ENCODE data around the gene CLSTN2.

Gene CLSTN2

DNA sequence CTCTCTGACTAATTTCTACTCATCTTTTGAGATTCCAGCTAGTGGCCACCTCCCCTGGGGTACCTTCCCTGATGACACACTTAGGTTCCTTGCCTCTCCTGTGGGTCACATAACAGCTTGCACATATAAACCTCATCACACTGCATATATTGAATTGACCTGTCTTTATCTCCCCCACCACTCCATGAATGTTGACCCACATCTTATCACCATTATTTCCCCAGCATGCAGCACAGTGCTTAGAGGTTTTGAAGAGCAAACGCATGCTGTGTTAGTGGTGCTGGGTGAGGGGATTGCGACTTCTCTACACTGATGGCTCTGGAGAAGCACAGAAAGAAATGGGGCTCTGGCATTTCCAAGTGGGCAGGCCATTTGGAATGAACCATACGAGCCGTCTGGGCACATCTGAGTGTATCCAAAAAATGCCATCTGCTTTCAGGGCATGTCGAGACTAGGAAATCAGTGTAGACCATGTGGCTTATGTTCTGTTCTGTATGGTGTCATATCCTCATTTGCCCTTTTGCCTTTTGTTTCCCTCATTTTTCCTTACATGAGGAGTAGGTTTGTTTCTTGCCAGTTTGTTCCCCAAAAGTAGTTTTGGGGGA lies 409.7 kb downstream of the CLSTN2 start:
- H3K36me3 Mint-ChIP-seq (ENCODE audit: low read depth), result no peaks in the 10 kb centered on the region

DNA sequence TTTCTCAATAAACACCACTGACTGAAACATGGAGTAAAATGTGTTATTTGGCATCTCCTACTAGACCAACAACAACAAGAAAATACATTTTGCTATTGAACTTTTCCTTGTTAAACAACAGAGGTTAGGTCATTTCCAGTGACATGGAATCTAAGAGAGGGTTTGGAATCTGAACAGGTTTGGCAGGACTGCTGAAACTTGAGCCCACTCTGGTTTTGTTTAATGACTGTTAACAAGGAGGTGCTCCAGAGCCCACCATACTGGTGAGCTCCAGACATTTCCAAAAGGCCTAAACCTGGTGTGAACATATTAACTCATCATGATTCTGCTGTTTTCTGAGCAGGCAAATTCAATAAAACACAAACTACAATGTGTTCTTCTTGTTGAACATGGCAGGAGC lies 412.2 kb downstream of the CLSTN2 start:
- DNase-seq (ENCODE audit: low spot score), result no peak
- no peaks in the 10 kb centered on the region for H3K36me3 Mint-ChIP-seq (ENCODE audit: low read depth)
- no peaks in the 10 kb centered on the region for H3K27me3 Mint-ChIP-seq (ENCODE audit: low read depth)
- H3K27ac Mint-ChIP-seq, result no peak overlapping the region
- H3K4me1 Mint-ChIP-seq (ENCODE audit: low read depth), result no peaks in the 10 kb centered on the region
- peaks cover 11% of the 10 kb centered on the region for H3K9me3 Mint-ChIP-seq
- no peak overlapping the region for H3K4me3 Mint-ChIP-seq

More for the DNA sequence above, 409.7 kb downstream of the CLSTN2 start:
- H3K4me1 Mint-ChIP-seq (ENCODE audit: low read depth), result no peaks in the 10 kb centered on the region
- H3K27ac Mint-ChIP-seq, result no peak overlapping the region
- peaks cover 10% of the 10 kb centered on the region for H3K9me3 Mint-ChIP-seq
- H3K4me3 Mint-ChIP-seq, result no peak overlapping the region
- DNase-seq (ENCODE audit: low spot score), result no peak
- H3K27me3 Mint-ChIP-seq (ENCODE audit: low read depth), result no peaks in the 10 kb centered on the region

DNA sequence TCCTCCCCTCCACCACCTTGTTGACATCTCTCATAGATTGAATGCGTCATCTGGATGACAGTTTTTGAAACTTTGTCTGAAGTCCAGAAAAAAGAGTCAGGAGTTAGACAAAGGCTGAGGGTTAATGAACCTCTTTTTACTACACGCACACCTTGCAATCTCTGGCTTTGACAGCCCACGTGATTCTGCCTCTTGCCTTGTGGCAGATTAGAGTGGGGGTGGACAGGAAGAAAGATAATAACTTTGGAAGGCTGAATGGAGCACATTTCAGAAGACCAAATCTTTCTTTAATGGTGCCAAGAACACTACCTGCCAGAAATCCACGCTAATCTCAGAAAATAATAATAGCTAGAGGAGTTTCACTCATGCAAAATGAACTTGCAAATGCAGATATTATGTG lies 415.0 kb downstream of the CLSTN2 start:
- no peak for DNase-seq (ENCODE audit: low spot score)
- H3K27ac Mint-ChIP-seq, result no peak overlapping the region
- no peaks in the 10 kb centered on the region for H3K27me3 Mint-ChIP-seq (ENCODE audit: low read depth)
- no peaks in the 10 kb centered on the region for H3K36me3 Mint-ChIP-seq (ENCODE audit: low read depth)
- H3K9me3 Mint-ChIP-seq, result peaks cover 11% of the 10 kb centered on the region
- no peaks in the 10 kb centered on the region for H3K4me1 Mint-ChIP-seq (ENCODE audit: low read depth)
- H3K4me3 Mint-ChIP-seq, result no peak overlapping the region

DNA sequence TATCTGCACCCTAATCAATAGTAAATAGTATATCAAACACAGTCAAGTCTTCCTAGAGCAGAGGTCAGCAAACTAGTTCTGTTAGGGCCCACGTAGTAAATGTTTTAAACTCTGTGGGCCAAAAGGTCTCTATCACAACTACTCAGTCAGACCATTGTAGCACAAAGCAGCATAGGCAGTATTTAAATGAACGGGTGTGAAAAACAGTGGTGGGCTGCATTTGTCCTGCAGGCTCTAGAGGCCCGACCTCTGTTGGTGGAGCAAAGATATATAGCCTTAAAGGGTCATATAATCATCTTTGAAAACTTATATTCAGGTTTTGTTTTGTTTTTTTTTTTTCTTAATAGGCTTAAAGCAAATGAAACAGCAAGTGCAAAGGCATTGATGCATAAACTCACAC lies 416.5 kb downstream of the CLSTN2 start:
- H3K27ac Mint-ChIP-seq, result no peak overlapping the region
- no peak for DNase-seq (ENCODE audit: low spot score)
- no peaks in the 10 kb centered on the region for H3K27me3 Mint-ChIP-seq (ENCODE audit: low read depth)
- H3K4me3 Mint-ChIP-seq, result no peak overlapping the region
- no peaks in the 10 kb centered on the region for H3K36me3 Mint-ChIP-seq (ENCODE audit: low read depth)
- H3K9me3 Mint-ChIP-seq, result peaks cover 11% of the 10 kb centered on the region
- H3K4me1 Mint-ChIP-seq (ENCODE audit: low read depth), result no peaks in the 10 kb centered on the region

DNA sequence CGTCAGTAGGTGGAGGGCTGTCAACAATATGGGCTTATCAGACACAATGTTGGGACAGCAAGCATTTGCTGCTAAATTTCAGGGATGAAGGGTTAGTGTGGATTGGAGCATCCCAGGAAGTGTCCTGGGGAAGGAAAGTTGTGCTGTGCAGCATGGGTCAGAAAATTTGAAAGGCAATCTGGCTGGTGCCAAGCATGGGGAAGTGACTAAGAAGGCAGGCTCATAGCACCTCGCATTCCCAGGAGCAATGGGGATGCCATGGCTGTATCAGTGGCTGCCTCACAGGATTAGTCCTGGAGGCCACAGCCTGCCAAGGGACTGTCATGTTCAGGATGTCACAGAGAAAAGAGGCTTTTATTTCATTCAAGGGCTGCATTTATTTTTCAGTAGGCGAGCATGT lies 420.5 kb downstream of the CLSTN2 start:
- Mint-ChIP-seq H3K9me3 (no peaks in the 10 kb centered on the region), H3K27me3 (ENCODE audit: low read depth) (no peaks in the 10 kb centered on the region), H3K36me3 (ENCODE audit: low read depth) (no peaks in the 10 kb centered on the region), H3K27ac (no peak overlapping the region), H3K4me3 (no peak overlapping the region), H3K4me1 (ENCODE audit: low read depth) (no peaks in the 10 kb centered on the region)
- DNase-seq (ENCODE audit: low spot score), result no peak

DNA sequence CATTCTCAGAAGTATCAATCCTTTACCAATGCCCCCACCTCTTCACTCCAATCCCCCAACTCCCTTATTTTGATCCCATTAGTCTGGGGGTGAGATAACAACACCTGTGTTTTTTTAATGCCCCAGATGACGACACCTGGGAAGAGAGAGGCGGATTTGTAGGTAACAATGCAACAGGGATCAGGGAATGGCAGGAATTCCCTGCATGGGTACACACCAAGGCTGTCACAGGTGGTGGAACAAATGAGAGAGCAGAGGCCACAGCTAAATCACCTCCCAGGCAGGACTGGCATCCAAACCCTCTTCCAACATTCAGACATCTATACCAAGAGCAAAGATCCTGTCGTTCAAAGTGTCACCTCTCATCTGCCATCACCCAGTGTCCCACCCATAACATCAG lies 423.7 kb downstream of the CLSTN2 start:
- no peak overlapping the region for H3K27ac Mint-ChIP-seq
- no peaks in the 10 kb centered on the region for H3K36me3 Mint-ChIP-seq (ENCODE audit: low read depth)
- H3K4me1 Mint-ChIP-seq (ENCODE audit: low read depth), result no peaks in the 10 kb centered on the region
- no peaks in the 10 kb centered on the region for H3K27me3 Mint-ChIP-seq (ENCODE audit: low read depth)
- no peak for DNase-seq (ENCODE audit: low spot score)
- no peak overlapping the region for H3K4me3 Mint-ChIP-seq
- no peaks in the 10 kb centered on the region for H3K9me3 Mint-ChIP-seq

DNA sequence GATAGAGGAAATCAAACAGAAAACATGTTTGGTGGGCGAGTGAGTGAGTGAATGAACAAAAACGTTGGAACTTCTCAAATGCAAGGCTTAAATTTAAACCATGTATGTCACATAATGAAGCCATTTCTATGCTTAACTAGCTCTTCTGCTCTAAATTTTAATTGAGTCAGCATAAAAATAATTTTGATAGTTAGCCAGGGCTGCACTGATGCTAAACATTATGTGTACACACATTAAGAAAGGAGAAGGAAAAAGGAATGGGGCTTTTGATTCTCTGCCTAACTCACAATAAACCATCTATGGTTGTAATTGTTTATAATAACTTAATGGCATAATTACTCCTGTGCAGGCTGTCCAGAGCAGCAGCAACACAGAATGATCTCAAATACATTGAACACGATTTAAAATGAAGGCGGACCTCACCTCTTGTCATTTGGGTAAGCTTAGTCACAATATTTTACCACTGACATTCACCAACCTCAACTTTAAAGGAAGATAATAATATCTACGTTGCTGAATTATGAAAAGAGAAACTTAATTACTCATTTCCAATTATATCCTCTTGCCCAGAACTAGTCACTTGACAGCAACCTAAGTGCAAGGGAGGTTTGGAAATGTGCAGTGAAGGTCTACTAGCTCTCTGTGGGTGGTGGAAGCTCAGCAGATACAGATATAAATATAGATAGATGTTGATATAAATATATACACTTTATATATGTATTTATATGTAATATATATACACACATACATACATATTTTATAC lies 424.4 kb downstream of the CLSTN2 start:
- H3K36me3 Mint-ChIP-seq (ENCODE audit: low read depth), result no peaks in the 10 kb centered on the region
- H3K27ac Mint-ChIP-seq, result no peak overlapping the region
- H3K9me3 Mint-ChIP-seq, result no peaks in the 10 kb centered on the region
- no peak for DNase-seq (ENCODE audit: low spot score)
- no peaks in the 10 kb centered on the region for H3K4me1 Mint-ChIP-seq (ENCODE audit: low read depth)
- no peak overlapping the region for H3K4me3 Mint-ChIP-seq
- no peaks in the 10 kb centered on the region for H3K27me3 Mint-ChIP-seq (ENCODE audit: low read depth)

DNA sequence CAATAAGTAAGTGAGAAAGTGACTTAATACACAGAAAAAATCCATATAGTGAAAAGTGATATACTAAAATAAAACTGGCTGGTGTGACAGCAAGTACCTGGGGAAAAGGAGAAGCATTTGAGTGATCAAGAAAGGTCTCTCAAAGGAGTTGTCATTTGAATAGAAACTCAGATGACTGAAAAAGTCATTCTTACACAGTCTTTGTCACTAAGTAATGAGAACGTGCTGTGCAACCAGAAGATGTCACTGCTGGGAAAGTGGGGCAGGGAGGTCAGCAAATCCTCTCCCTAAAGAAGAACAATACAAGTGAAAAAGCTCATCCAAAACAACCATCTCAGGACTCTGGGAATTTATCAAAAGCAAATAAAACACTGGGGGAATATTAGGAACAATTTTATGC lies 425.3 kb downstream of the CLSTN2 start:
- no peak overlapping the region for H3K4me3 Mint-ChIP-seq
- H3K27ac Mint-ChIP-seq, result no peak overlapping the region
- H3K9me3 Mint-ChIP-seq, result no peaks in the 10 kb centered on the region
- H3K27me3 Mint-ChIP-seq (ENCODE audit: low read depth), result no peaks in the 10 kb centered on the region
- DNase-seq (ENCODE audit: low spot score), result no peak
- H3K36me3 Mint-ChIP-seq (ENCODE audit: low read depth), result no peaks in the 10 kb centered on the region
- no peaks in the 10 kb centered on the region for H3K4me1 Mint-ChIP-seq (ENCODE audit: low read depth)

DNA sequence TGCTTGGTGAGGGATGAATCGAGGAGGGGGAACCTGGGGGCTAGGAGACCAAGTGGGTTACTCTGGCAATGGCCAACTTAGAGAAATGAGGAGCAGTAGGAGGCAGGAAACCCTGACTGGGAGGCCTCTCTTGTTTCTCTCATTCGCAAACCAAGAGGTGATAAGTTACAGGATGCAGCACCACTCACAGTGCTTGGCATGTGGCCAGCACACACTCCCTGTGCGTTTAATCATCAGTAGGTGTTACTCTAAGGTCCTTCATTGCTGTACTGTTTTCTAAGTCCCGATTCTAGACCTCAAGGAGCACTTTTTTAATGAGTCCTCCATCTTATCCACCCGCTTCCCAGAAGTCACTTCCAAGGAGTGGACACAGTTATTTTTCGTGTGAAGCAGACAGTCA lies 428.8 kb downstream of the CLSTN2 start:
- Mint-ChIP-seq H3K4me3 (no peak overlapping the region), H3K4me1 (ENCODE audit: low read depth) (no peaks in the 10 kb centered on the region), H3K27me3 (ENCODE audit: low read depth) (no peaks in the 10 kb centered on the region), H3K27ac (no peak overlapping the region), H3K36me3 (ENCODE audit: low read depth) (no peaks in the 10 kb centered on the region), H3K9me3 (no peaks in the 10 kb centered on the region)
- DNase-seq (ENCODE audit: low spot score), result no peak

DNA sequence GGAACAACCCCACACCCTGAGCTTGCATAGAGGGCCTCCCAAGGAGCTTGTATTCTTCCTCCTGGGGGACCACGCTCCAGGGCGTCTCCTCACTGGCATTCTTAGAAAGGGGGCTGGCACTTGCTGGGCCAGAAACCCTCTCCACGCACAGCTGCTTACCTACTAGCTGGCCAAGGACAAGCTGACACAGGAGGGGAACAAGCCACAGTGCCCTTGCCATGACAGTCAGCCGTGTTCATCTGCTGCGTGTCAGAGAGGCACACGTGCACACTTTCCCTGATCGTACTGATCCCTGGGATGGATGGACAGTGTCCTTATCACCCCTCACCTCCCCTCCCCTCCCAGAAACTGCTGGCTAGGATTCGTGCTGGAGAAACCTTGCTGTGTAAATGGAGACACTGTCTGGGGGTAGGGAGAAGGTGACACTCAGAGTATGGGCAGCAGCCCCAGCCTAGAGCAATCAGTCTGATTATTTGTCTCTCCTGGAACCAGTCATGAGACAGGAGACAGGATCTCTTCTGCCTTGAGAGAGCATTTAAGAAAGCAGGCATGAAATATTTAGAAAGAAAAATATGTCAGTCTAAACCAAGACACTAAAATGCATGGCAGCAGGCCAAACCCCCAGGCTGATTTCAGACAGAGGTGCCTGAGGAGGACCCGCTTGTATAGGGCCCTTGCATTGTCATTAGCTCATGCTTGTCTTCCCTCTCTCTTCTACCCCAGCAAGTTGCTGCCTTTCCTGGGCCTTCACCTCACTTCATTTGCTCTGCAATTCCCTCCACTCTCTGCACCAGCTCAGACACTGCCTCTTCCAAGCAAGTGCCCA lies 431.1 kb downstream of the CLSTN2 start:
- no peaks in the 10 kb centered on the region for H3K27me3 Mint-ChIP-seq (ENCODE audit: low read depth)
- no peak for DNase-seq (ENCODE audit: low spot score)
- H3K27ac Mint-ChIP-seq, result no peak overlapping the region
- no peaks in the 10 kb centered on the region for H3K4me1 Mint-ChIP-seq (ENCODE audit: low read depth)
- no peak overlapping the region for H3K4me3 Mint-ChIP-seq
- H3K9me3 Mint-ChIP-seq, result no peaks in the 10 kb centered on the region
- H3K36me3 Mint-ChIP-seq (ENCODE audit: low read depth), result no peaks in the 10 kb centered on the region

DNA sequence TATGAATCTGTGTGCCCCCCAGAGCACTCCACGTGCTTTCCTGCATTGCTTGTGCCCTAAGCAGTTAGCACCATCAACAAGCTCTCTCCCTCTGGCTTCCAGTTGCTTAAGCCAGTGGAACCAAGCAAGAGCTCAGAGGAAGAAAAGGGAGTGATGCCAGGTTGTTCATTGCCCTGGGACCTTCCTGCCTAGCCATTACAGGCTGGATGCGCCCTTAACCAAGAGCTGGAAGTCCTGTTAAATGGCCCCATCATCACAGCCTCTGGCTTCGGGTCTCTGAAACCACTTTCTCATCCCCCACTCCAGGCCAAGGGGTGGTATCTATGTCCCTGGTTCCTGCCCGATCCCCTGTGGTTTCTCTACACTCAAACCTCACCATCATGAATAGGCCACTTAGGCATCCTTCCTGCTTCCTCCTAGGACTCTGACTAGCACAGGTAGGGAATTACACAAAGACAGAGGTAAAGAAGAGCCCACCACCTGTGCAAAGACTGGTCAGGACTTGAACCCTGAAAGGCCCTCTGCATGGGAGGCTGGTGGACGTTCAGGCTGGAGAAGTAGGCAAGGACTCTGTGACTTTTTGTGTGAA lies 433.3 kb downstream of the CLSTN2 start:
- H3K27me3 Mint-ChIP-seq (ENCODE audit: low read depth), result no peaks in the 10 kb centered on the region
- DNase-seq (ENCODE audit: low spot score), result no peak
- H3K9me3 Mint-ChIP-seq, result no peaks in the 10 kb centered on the region
- no peaks in the 10 kb centered on the region for H3K36me3 Mint-ChIP-seq (ENCODE audit: low read depth)
- no peak overlapping the region for H3K4me3 Mint-ChIP-seq
- H3K27ac Mint-ChIP-seq, result no peak overlapping the region
- H3K4me1 Mint-ChIP-seq (ENCODE audit: low read depth), result no peaks in the 10 kb centered on the region

DNA sequence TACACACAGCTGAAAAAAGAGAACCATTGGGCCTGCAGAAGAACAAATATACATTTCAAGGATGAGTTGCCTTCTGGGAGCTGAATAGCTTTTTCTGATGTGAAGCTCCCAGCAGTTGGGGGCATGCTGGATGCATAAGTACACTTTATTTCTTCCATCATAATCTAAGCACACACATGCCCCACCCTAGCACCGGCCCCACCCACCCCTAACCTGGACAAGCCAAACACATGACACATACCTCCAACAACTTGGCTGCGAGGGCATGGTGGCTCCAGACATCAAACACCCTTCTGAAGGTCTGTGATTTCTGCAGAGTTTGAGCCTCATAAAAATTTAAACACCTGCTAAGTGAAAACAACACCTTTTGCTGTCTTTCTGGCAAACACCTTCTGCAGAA lies 435.7 kb downstream of the CLSTN2 start:
- no peak overlapping the region for H3K27ac Mint-ChIP-seq
- no peaks in the 10 kb centered on the region for H3K4me1 Mint-ChIP-seq (ENCODE audit: low read depth)
- H3K36me3 Mint-ChIP-seq (ENCODE audit: low read depth), result no peaks in the 10 kb centered on the region
- H3K9me3 Mint-ChIP-seq, result no peaks in the 10 kb centered on the region
- H3K27me3 Mint-ChIP-seq (ENCODE audit: low read depth), result no peaks in the 10 kb centered on the region
- no peak overlapping the region for H3K4me3 Mint-ChIP-seq
- no peak for DNase-seq (ENCODE audit: low spot score)

DNA sequence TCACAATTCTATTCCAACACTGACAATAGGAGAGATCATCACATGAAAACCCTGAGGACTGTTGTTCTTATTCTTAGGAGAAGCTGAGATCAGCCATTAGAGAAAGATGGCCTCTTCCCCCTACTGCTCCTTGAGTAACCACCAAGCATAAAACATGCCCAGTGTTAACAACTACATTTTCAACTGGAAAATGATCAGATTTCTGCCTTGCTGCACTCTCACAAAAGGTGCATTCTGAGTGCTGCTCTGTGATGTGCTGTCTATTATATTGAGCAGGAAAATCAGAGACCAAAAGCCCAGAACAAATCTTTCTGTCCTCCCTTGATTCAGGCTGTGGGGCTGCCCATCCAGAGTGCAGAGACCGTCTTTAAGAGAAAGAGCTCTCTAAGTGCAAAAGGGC lies 438.2 kb downstream of the CLSTN2 start:
- no peak overlapping the region for H3K4me3 Mint-ChIP-seq
- no peaks in the 10 kb centered on the region for H3K36me3 Mint-ChIP-seq (ENCODE audit: low read depth)
- no peaks in the 10 kb centered on the region for H3K4me1 Mint-ChIP-seq (ENCODE audit: low read depth)
- no peaks in the 10 kb centered on the region for H3K9me3 Mint-ChIP-seq
- DNase-seq (ENCODE audit: low spot score), result no peak
- H3K27ac Mint-ChIP-seq, result no peak overlapping the region
- H3K27me3 Mint-ChIP-seq (ENCODE audit: low read depth), result no peaks in the 10 kb centered on the region

DNA sequence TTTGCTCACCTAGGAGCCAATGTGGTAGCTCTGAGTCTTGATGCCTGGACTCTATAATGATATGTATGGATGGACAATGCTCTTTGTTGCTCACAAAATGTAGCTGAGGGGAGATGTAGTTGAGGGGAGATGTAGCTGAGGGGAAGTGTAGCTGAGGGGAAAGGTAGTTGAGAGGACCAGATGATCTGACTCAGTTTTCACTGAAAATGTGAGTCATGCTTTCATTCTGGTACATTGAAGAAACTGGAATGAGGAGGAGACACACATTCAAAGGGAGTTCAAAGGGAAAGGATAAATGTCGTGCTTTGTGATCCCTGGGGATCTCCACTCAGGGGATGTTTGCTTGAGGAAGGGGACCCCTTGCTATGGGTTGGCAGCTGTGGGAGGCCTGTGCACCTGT lies 440.0 kb downstream of the CLSTN2 start:
- DNase-seq (ENCODE audit: low spot score), result no peak
- H3K36me3 Mint-ChIP-seq (ENCODE audit: low read depth), result no peaks in the 10 kb centered on the region
- no peak overlapping the region for H3K4me3 Mint-ChIP-seq
- H3K27ac Mint-ChIP-seq, result no peak overlapping the region
- no peaks in the 10 kb centered on the region for H3K4me1 Mint-ChIP-seq (ENCODE audit: low read depth)
- H3K27me3 Mint-ChIP-seq (ENCODE audit: low read depth), result no peaks in the 10 kb centered on the region
- no peaks in the 10 kb centered on the region for H3K9me3 Mint-ChIP-seq
